Keratinocyte (primary cell): ENCODE measurements around the gene ATP9B. TPM values are rescaled to one million over a fixed set of nuclear protein-coding genes. Genes with fewer than 3 reads are reported as not detected.

Experiments used
- DNase-seq: peaks from one replicate; pipeline ENCODE4 v3.0.0-alpha.2; 2011; ENCODE audit warnings: low read depth, missing footprints, low spot score
- FAIRE-seq: peaks from 2 replicates; lab custom pipeline; 2011; peaks lifted over from hg19 to GRCh38; lab: Jason Lieb, UNC
- H2AFZ ChIP-seq: 2 replicates; pipeline ENCODE4 v1.6.0; 2012; ENCODE audit warnings: low read length, control low read depth, inconsistent platforms; ENCODE audit not compliant: control insufficient read depth
- H3K27ac ChIP-seq: 2 replicates; pipeline ENCODE4 v1.5.1; 2011; ENCODE audit warnings: low read length; ENCODE audit not compliant: control insufficient read depth, insufficient read depth
- H3K27me3 ChIP-seq: 3 replicates; pipeline ENCODE4 v1.6.0; 2011; ENCODE audit warnings: low read length; ENCODE audit not compliant: control insufficient read depth, insufficient read depth; ENCODE audit errors: extremely low read depth
- H3K36me3 ChIP-seq, 2 experiments: 2 replicates in 1 of 2; 3 replicates in 1 of 2; pipeline ENCODE4 v1.5.1; 2011; ENCODE audit warnings: low read length in 2 of 2, mild to moderate bottlenecking in 1 of 2; ENCODE audit not compliant: control insufficient read depth in 2 of 2, insufficient read depth in 2 of 2; ENCODE audit errors: extremely low read depth in 1 of 2
- H3K4me1 ChIP-seq: 3 replicates; pipeline ENCODE4 v1.5.1; 2011; ENCODE audit warnings: low read length; ENCODE audit not compliant: control insufficient read depth, insufficient read depth; ENCODE audit errors: extremely low read depth
- H3K4me2 ChIP-seq: 3 replicates; pipeline ENCODE4 v1.6.0; 2011; ENCODE audit warnings: low read depth, low read length; ENCODE audit not compliant: control insufficient read depth, insufficient read depth; ENCODE audit errors: extremely low read depth
- H3K4me3 ChIP-seq, 3 experiments: fragments of 200-600 bp in 1 of 3; sonication (generic) in 1 of 3; 2 replicates in 2 of 3; 3 replicates in 1 of 3; pipeline ENCODE4 v1.5.1; 2011 to 2016; ENCODE audit warnings: low read length in 3 of 3, mild to moderate bottlenecking in 3 of 3, control low read depth in 2 of 3, inconsistent platforms in 1 of 3, low read depth in 1 of 3, mixed read lengths in 1 of 3, mixed run types in 1 of 3, moderate library complexity in 1 of 3; ENCODE audit not compliant: control insufficient read depth in 2 of 3, insufficient read depth in 2 of 3; ENCODE audit errors: extremely low read depth in 1 of 3
- H3K79me2 ChIP-seq: 2 replicates; pipeline ENCODE4 v1.6.0; 2012; ENCODE audit warnings: low read length; ENCODE audit not compliant: control insufficient read depth, insufficient read depth
- H3K9ac ChIP-seq: 3 replicates; pipeline ENCODE4 v1.6.0; 2011; ENCODE audit warnings: low read length; ENCODE audit not compliant: control insufficient read depth, insufficient read depth; ENCODE audit errors: extremely low read depth
- H3K9me1 ChIP-seq: 3 replicates; pipeline ENCODE4 v1.6.0; 2011; ENCODE audit warnings: low read length; ENCODE audit not compliant: control insufficient read depth, insufficient read depth; ENCODE audit errors: extremely low read depth
- H3K9me3 ChIP-seq: 2 replicates; pipeline ENCODE4 v1.5.1; 2012; ENCODE audit warnings: low read depth, low read length; ENCODE audit not compliant: control insufficient read depth
- H4K20me1 ChIP-seq: 3 replicates; pipeline ENCODE4 v1.6.0; 2011; ENCODE audit warnings: low read length; ENCODE audit not compliant: control insufficient read depth, insufficient read depth; ENCODE audit errors: extremely low read depth
- CTCF ChIP-seq, 3 experiments: IDR thresholded peaks in 1 of 3; conservative IDR thresholded peaks in 1 of 3; optimal IDR thresholded peaks in 1 of 3; 2 replicates in 2 of 3; 3 replicates in 1 of 3; pipeline versions ENCODE3 to v1.5.1; 2011; ENCODE audit warnings: low read length in 3 of 3, mild to moderate bottlenecking in 3 of 3, moderate library complexity in 2 of 3, control low read depth in 1 of 3, inconsistent platforms in 1 of 3; ENCODE audit not compliant: insufficient read depth in 2 of 3; ENCODE audit errors: extremely low read depth in 1 of 3
- EZH2 ChIP-seq: IDR thresholded peaks from one replicate; pipeline ENCODE4 v1.6.1; 2012; ENCODE audit warnings: inconsistent platforms, mild to moderate bottlenecking, low read length, moderate library complexity
- dilution Hi-C: fragments of 300-500 bp; cut with MboI; formaldehyde crosslinking; loops from one replicate; pipeline ENCODE4 v1.7.0; 2020; ENCODE audit warnings: low sequenced_read_pairs; ENCODE audit not compliant: extremely low pct_ligation_motif_present
- polyA plus RNA-seq, 5 experiments: library from polyadenylated mRNA; depleted of rRNA in 3 of 5; stranded (reverse) in 3 of 5; stranded (forward) in 1 of 5; unstranded in 1 of 5; fragments of >200 nt; gene quantifications; 1 replicate in 1 of 5; 2 replicates in 3 of 5; 3 replicates in 1 of 5; pipeline versions ENCODE4 v1.2.1 to v1.2.3, GENCODE V29; 2011 to 2012; ENCODE audit warnings: missing spikeins in 2 of 5, low read depth in 1 of 5, low replicate concordance in 1 of 5

The ATP9B gene
- polyA plus RNA-seq, 1 donor (not counting 4 experiments of a cell fraction or from before 2014, with no cell fraction given): 16.1 TPM

GRCh38 chr18:79217979-79218604, 148.9 kb downstream of the ATP9B start:
- Histone ChIP-seq H2AFZ (no peak overlapping the region), H3K4me1 (no peaks in the 10 kb centered on the region), H3K36me3 (no peaks in the 10 kb centered on the region), H3K9me1 (no peaks in the 10 kb centered on the region), H3K27me3 (no peaks in the 10 kb centered on the region), H3K4me3 (no peak overlapping the region), H3K9me3 (no peaks in the 10 kb centered on the region), H4K20me1 (no peaks in the 10 kb centered on the region), H3K27ac (no peak overlapping the region), H3K9ac (no peak overlapping the region), H3K4me2 (no peak overlapping the region), H3K79me2 (no peaks in the 10 kb centered on the region)
- no peak for DNase-seq
- TF ChIP-seq EZH2 (no peak), CTCF (optimal IDR thresholded peaks at IDR 0.05 in 1 of 3, IDR thresholded peaks at IDR 0.05 in 1 of 3, conservative IDR thresholded peaks at IDR 0.05 in 1 of 3; ENCODE audit: extremely low read depth in 1 of 3, insufficient read depth in 2 of 3, low read length in 3 of 3) (no peak)
- dilution Hi-C loops: no loop called here
- FAIRE-seq: no peak

- Histone ChIP-seq H3K4me2 (no peak overlapping the region), H4K20me1 (no peaks in the 10 kb centered on the region), H3K4me3 (no peak overlapping the region), H3K36me3 (no peaks in the 10 kb centered on the region), H3K27me3 (no peaks in the 10 kb centered on the region), H2AFZ (no peak overlapping the region), H3K79me2 (no peaks in the 10 kb centered on the region), H3K9me3 (no peaks in the 10 kb centered on the region), H3K9ac (no peak overlapping the region), H3K4me1 (no peaks in the 10 kb centered on the region), H3K9me1 (no peaks in the 10 kb centered on the region), H3K27ac (no peak overlapping the region)
- FAIRE-seq (no peak), DNase-seq (no peak)
- TF ChIP-seq EZH2 (no peak), CTCF (optimal IDR thresholded peaks at IDR 0.05 in 1 of 3, IDR thresholded peaks at IDR 0.05 in 1 of 3, conservative IDR thresholded peaks at IDR 0.05 in 1 of 3; ENCODE audit: extremely low read depth in 1 of 3, insufficient read depth in 2 of 3, low read length in 3 of 3) (no peak)
- dilution Hi-C loops: no loop called here
These were observed 149.5 kb downstream of the ATP9B start for GRCh38 chr18:79218605-79219190.
